Rectal smooth muscle tissue (tissue), 1 donor: ENCODE measurements around the gene FAM13A.
A peak's percentile ranks its signal among the peaks of the same experiment; 100 is the strongest.

Experiments used
- H3K27ac ChIP-seq: one replicate; pipeline ENCODE4 v1.7.0; 2013; ENCODE audit warnings: low read depth, low read length, inconsistent platforms
- H3K27me3 ChIP-seq: one replicate; pipeline ENCODE4 v1.7.0; 2013; ENCODE audit warnings: low read length; ENCODE audit not compliant: control insufficient read depth, insufficient read depth
- H3K36me3 ChIP-seq: one replicate; pipeline ENCODE4 v1.7.0; 2013; ENCODE audit warnings: low read length; ENCODE audit not compliant: control insufficient read depth, insufficient read depth
- H3K4me1 ChIP-seq: one replicate; pipeline ENCODE4 v1.7.0; 2013; ENCODE audit warnings: low read length; ENCODE audit not compliant: control insufficient read depth, insufficient read depth
- H3K4me3 ChIP-seq: one replicate; pipeline ENCODE4 v1.7.0; 2013; ENCODE audit warnings: low read length
- H3K9ac ChIP-seq: one replicate; pipeline ENCODE4 v1.7.0; 2013; ENCODE audit warnings: low read length

FAM13A gene

GRCh38 chr4:88792268-88792781 lies 264.7 kb downstream of the FAM13A start:
- Histone ChIP-seq H3K9ac (no peak overlapping the region), H3K27ac (peak overlapping the region; percentile 57), H3K27me3 (no peaks in the 10 kb centered on the region), H3K36me3 (no peaks in the 10 kb centered on the region), H3K4me3 (no peak overlapping the region), H3K4me1 (peaks cover 7% of the 10 kb centered on the region)

GRCh38 chr4:88791274-88791673 lies 265.7 kb downstream of the FAM13A start:
- Histone ChIP-seq H3K9ac (no peak overlapping the region), H3K36me3 (no peaks in the 10 kb centered on the region), H3K27ac (no peak overlapping the region), H3K4me1 (peaks cover 7% of the 10 kb centered on the region), H3K4me3 (no peak overlapping the region), H3K27me3 (no peaks in the 10 kb centered on the region)

GRCh38 chr4:88788895-88789294 lies 268.1 kb downstream of the FAM13A start:
- Histone ChIP-seq H3K4me3 (no peak overlapping the region), H3K9ac (no peak overlapping the region), H3K27me3 (no peaks in the 10 kb centered on the region), H3K4me1 (peaks cover 7% of the 10 kb centered on the region), H3K36me3 (peaks cover 7% of the 10 kb centered on the region), H3K27ac (no peak overlapping the region)

- Histone ChIP-seq H3K27ac (no peak overlapping the region), H3K27me3 (no peaks in the 10 kb centered on the region), H3K36me3 (peaks cover 10% of the 10 kb centered on the region), H3K9ac (no peak overlapping the region), H3K4me3 (no peak overlapping the region), H3K4me1 (peaks cover 7% of the 10 kb centered on the region)
These were observed 268.6 kb downstream of the FAM13A start for GRCh38 chr4:88788424-88788823.

DNA sequence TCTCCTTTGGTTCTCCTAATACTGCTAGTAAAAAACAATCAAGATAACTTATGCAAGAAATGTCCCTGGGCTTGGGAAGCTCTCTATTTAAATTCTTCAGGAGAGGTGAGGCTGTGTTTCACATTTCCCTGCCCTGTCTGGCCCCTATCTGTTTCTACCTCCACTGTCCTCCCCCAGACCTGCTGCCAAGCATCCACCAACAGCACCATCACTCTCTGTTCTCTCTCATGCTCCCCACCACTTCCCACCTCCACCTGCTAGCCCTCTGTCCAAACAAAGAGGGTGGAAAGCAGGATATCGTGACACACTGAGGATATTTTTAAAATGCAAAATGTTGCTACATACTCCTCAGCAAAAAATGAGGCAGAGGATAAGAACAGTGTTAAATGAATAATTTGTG lies 271.0 kb downstream of the FAM13A start:
- Histone ChIP-seq H3K27ac (no peak overlapping the region), H3K4me3 (no peak overlapping the region), H3K36me3 (peaks cover 10% of the 10 kb centered on the region), H3K4me1 (no peaks in the 10 kb centered on the region), H3K27me3 (no peaks in the 10 kb centered on the region), H3K9ac (no peak overlapping the region)

DNA sequence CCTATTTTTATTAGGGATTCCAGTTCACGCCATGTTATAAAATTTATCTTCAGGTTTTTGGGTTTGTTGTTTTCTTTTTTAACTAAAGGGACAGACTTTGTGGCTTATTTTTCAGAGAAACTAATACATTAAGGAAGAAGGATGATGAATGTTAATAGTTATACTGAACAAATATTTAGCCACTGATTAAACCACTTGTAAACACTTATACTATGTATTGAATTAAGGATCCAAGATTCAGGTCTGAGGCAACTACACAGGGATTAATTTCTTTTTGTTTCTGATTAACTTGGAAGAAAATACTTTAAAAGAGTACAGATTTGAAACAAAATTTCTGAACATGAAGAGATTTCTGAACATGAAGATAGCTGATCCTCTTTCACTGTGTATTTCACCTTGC lies 276.6 kb downstream of the FAM13A start:
- peaks cover 9% of the 10 kb centered on the region for H3K36me3 ChIP-seq
- H3K27ac ChIP-seq = no peak overlapping the region
- H3K4me3 ChIP-seq = no peak overlapping the region

DNA sequence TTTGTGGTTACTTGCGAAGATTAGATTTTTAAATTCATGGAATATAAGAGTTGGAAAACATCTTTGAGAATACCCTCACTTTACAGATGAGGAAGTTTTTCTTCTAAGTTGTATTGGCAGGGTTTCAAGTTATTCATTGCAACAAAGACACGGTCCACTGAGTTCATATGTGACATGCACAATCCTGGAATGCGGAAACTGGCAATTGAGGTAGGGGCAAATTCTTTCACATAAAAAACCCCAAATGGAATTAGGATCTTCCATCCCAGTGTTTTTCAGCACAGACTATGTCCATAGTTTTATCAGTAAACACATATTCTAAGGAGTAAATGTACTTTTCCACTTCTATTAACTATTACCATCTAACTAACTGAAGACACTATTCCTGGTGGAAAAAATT lies 277.6 kb downstream of the FAM13A start:
- no peak overlapping the region for H3K9ac ChIP-seq
- no peaks in the 10 kb centered on the region for H3K27me3 ChIP-seq
- no peaks in the 10 kb centered on the region for H3K4me1 ChIP-seq
- H3K27ac ChIP-seq = no peak overlapping the region
- H3K36me3 ChIP-seq = peaks cover 9% of the 10 kb centered on the region
- no peak overlapping the region for H3K4me3 ChIP-seq

More for the DNA sequence above, 276.6 kb downstream of the FAM13A start:
- Histone ChIP-seq H3K27me3 (no peaks in the 10 kb centered on the region), H3K9ac (no peak overlapping the region), H3K4me1 (no peaks in the 10 kb centered on the region)

DNA sequence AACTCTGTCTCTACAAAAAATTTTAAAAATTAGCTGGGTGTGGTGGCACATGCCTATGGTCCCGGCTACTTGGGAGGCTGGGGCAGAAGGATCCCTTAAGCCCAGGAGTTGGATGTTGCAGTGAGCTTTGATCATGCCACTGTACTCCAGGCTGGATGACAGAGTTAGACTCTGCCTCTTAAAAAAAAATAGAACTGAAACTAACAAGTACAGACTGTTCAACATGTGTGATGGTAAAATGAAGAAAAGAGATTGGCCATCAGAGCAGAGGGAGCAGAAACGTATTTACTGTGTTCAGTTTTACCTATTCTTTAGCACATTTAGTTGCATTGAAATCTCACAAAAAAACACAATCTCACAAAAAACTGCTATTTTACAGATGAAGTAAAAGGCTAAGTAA lies 281.5 kb downstream of the FAM13A start:
- Histone ChIP-seq H3K4me3 (no peak overlapping the region), H3K4me1 (no peaks in the 10 kb centered on the region), H3K27ac (no peak overlapping the region), H3K27me3 (no peaks in the 10 kb centered on the region), H3K9ac (no peak overlapping the region), H3K36me3 (peaks cover 6% of the 10 kb centered on the region)

- Histone ChIP-seq H3K36me3 (peaks cover 6% of the 10 kb centered on the region), H3K27me3 (no peaks in the 10 kb centered on the region), H3K4me1 (no peaks in the 10 kb centered on the region), H3K27ac (no peak overlapping the region), H3K4me3 (no peak overlapping the region), H3K9ac (no peak overlapping the region)
These were observed 282.0 kb downstream of the FAM13A start for GRCh38 chr4:88775026-88775425.

GRCh38 chr4:88771883-88772450 lies 285.0 kb downstream of the FAM13A start:
- Histone ChIP-seq H3K27me3 (no peaks in the 10 kb centered on the region), H3K4me1 (no peaks in the 10 kb centered on the region), H3K27ac (no peak overlapping the region), H3K36me3 (no peaks in the 10 kb centered on the region), H3K4me3 (no peak overlapping the region), H3K9ac (no peak overlapping the region)

GRCh38 chr4:88765729-88766128 lies 291.3 kb downstream of the FAM13A start:
- no peak overlapping the region for H3K27ac ChIP-seq
- H3K4me1 ChIP-seq = no peaks in the 10 kb centered on the region
- no peaks in the 10 kb centered on the region for H3K27me3 ChIP-seq
- no peak overlapping the region for H3K9ac ChIP-seq
- H3K4me3 ChIP-seq = no peak overlapping the region
- H3K36me3 ChIP-seq = peaks cover 3% of the 10 kb centered on the region

DNA sequence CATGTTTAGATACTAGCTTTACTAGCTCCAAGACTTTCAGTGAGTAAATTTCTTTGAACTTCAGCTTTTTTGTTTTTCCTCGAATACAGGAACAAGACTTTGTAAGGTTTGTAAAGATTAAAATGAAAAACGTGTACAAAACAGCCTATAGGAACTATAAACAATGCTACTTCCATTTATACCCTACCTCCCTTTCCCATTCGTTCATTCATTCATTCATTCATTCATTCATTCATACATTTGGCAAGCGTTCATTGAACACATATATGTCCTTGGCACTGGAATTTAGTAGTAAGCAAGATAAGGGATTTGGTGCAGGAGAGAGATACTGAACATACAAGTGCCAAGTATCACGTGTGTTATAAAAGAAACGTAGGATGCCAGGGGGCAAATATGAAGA lies 293.9 kb downstream of the FAM13A start:
- Histone ChIP-seq H3K9ac (no peak overlapping the region), H3K4me1 (peaks cover 2% of the 10 kb centered on the region), H3K4me3 (no peak overlapping the region), H3K27ac (no peak overlapping the region), H3K27me3 (no peaks in the 10 kb centered on the region), H3K36me3 (peaks cover 9% of the 10 kb centered on the region)

- no peak overlapping the region for H3K27ac ChIP-seq
- H3K4me3 ChIP-seq = no peak overlapping the region
- peaks cover 2% of the 10 kb centered on the region for H3K4me1 ChIP-seq
- peaks cover 9% of the 10 kb centered on the region for H3K36me3 ChIP-seq
- no peak overlapping the region for H3K9ac ChIP-seq
- H3K27me3 ChIP-seq = no peaks in the 10 kb centered on the region
These were observed 295.0 kb downstream of the FAM13A start for GRCh38 chr4:88761861-88762523.
